ENCODE measurements around the gene SLC16A6. TPM values are rescaled to one million over a fixed set of nuclear protein-coding genes. Genes with fewer than 3 reads are reported as not detected.
A peak's percentile ranks its signal among the peaks of the same experiment; 100 is the strongest.

Gene SLC16A6
- total and polyA plus RNA-seq, 12 donors: 0.47 to 83.0 (median 2.5) TPM

DNA sequence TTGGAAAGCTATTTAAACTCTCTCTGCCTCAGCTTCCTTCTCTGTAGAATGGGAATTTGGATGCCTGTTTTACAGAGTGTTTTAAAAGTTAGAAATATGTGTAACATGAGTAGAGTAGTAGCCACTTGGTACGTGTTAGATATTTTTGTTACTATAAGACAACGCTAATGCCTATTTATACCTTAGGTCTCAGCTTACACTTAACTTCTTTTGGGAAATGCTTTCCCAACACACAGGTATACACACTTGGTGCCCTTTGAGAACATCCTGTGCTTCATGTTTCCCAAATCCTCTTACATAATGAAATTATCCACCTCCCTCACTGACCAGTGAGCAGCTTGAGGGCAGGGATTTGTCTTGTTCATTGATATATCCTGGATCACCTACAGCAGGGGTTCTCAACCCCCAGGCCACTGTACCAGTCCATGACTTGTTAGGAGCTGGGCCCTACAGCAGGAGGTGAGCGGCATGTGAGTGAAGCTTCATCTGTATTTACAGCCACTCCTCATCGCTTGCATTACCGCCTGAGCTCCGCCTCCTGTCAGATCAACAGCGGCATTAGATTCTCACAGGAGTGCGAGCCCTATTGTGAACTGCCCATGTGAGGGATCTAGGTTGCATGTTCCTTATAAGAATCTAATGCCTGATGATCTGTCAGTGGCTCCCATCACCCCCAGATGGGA is 33.9 kb upstream of the SLC16A6 start:
- Histone ChIP-seq H3K4me1 (replicated peaks in 1 of 2) (no peaks in the 10 kb centered on the region), H3K36me3 (replicated peaks in 1 of 2) (no peaks in the 10 kb centered on the region), H3K27ac (no peak overlapping the region), H3K4me3 (no peak overlapping the region), H3K9me3 (replicated peaks in 1 of 3) (no peaks in the 10 kb centered on the region), H3K27me3 (no peaks in the 10 kb centered on the region)
- TF ChIP-seq POLR2A (IDR thresholded peaks at IDR 0.05): no peak
- TF ChIP-seq, protein P1, sequence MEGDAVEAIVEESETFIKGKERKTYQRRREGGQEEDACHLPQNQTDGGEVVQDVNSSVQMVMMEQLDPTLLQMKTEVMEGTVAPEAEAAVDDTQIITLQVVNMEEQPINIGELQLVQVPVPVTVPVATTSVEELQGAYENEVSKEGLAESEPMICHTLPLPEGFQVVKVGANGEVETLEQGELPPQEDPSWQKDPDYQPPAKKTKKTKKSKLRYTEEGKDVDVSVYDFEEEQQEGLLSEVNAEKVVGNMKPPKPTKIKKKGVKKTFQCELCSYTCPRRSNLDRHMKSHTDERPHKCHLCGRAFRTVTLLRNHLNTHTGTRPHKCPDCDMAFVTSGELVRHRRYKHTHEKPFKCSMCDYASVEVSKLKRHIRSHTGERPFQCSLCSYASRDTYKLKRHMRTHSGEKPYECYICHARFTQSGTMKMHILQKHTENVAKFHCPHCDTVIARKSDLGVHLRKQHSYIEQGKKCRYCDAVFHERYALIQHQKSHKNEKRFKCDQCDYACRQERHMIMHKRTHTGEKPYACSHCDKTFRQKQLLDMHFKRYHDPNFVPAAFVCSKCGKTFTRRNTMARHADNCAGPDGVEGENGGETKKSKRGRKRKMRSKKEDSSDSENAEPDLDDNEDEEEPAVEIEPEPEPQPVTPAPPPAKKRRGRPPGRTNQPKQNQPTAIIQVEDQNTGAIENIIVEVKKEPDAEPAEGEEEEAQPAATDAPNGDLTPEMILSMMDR (IDR thresholded peaks at IDR 0.05): no peak
- WGBS, 4 donors: 97 to 98% (median 98%) methylated on average over 8 of the region's 8 CpGs
- DNase-seq: no peak
- intact Hi-C loops (cut with DNase I): no loop called here

GRCh38 chr17:68324114-68324513 is 33.2 kb upstream of the SLC16A6 start:
- no peak overlapping the region for H3K27ac ChIP-seq
- H3K4me1 ChIP-seq (replicated peaks in 1 of 2): peaks cover 0 to 2% of the 10 kb centered on the region in 2 donors
- H3K9me3 ChIP-seq (replicated peaks in 1 of 3): no peaks in the 10 kb centered on the region
- intact Hi-C loops (cut with DNase I): no loop called here
- TF ChIP-seq POLR2A (IDR thresholded peaks at IDR 0.05): no peak
- TF ChIP-seq, protein P1 (IDR thresholded peaks at IDR 0.05): no peak
- no peaks in the 10 kb centered on the region for H3K36me3 ChIP-seq (replicated peaks in 1 of 2)
- no peaks in the 10 kb centered on the region for H3K27me3 ChIP-seq
- DNase-seq: peak; percentile 26 to 67 (median 55)
- no peak overlapping the region for H3K4me3 ChIP-seq
- WGBS, 4 donors: 50 to 55% (median 53%) methylated on average over 4 to 10 of the region's 10 CpGs

GRCh38 chr17:68322630-68323029 is 31.7 kb upstream of the SLC16A6 start:
- Histone ChIP-seq H3K27me3 (no peaks in the 10 kb centered on the region), H3K4me3 (no peak overlapping the region), H3K4me1 (replicated peaks in 1 of 2) (peaks cover 7 to 17% of the 10 kb centered on the region in 2 donors), H3K36me3 (replicated peaks in 1 of 2) (no peaks in the 10 kb centered on the region), H3K27ac (no peak overlapping the region), H3K9me3 (replicated peaks in 1 of 3) (no peaks in the 10 kb centered on the region)
- TF ChIP-seq POLR2A (IDR thresholded peaks at IDR 0.05): no peak
- TF ChIP-seq, protein P1 (IDR thresholded peaks at IDR 0.05): no peak
- DNase-seq: no peak
- 74 to 98% (median 78%) methylated on average over 3 of the region's 3 CpGs for WGBS, 4 donors
- intact Hi-C loops (cut with DNase I): no loop called here

GRCh38 chr17:68321556-68321954 is 30.6 kb upstream of the SLC16A6 start:
- H3K36me3 ChIP-seq (replicated peaks in 1 of 2): no peaks in the 10 kb centered on the region
- no peaks in the 10 kb centered on the region for H3K27me3 ChIP-seq
- no peak for DNase-seq
- H3K9me3 ChIP-seq (replicated peaks in 1 of 3): no peaks in the 10 kb centered on the region
- H3K4me3 ChIP-seq: no peak overlapping the region
- intact Hi-C loops (cut with DNase I): no loop called here
- TF ChIP-seq POLR2A (IDR thresholded peaks at IDR 0.05): no peak
- TF ChIP-seq, protein P1 (IDR thresholded peaks at IDR 0.05): no peak
- H3K27ac ChIP-seq: no peak overlapping the region
- 82 to 89% (median 83%) methylated on average over 4 of the region's 4 CpGs for WGBS, 4 donors
- H3K4me1 ChIP-seq (replicated peaks in 1 of 2): peaks cover 10 to 17% of the 10 kb centered on the region in 2 donors

All from adrenal gland (tissue), 12 donors.